Measurements from ENCODE around the gene GCFC2. TPM values are rescaled to one million over a fixed set of nuclear protein-coding genes. Genes with fewer than 3 reads are reported as not detected.

GCFC2 gene
- total and polyA plus RNA-seq, 12 donors = 12.4 to 52.9 (median 24.1) TPM

GRCh38 chr2:75656563-75656962 lies 54.2 kb downstream of the GCFC2 start:
- Histone ChIP-seq H3K36me3 (replicated peaks in 1 of 2) (peaks cover 0 to 50% of the 10 kb centered on the region in 2 donors), H3K27ac (no peak overlapping the region), H3K27me3 (no peaks in the 10 kb centered on the region), H3K4me3 (no peak overlapping the region), H3K9me3 (replicated peaks in 1 of 3) (peaks cover 0 to 4% (median 0%) of the 10 kb centered on the region in 3 donors), H3K4me1 (replicated peaks in 1 of 2) (no peaks in the 10 kb centered on the region)
- DNase-seq = no peak
- 46 to 65% (median 53%) methylated on average over 1 of the region's 1 CpG for WGBS, 4 donors
- intact Hi-C loops (cut with DNase I) = no loop called here
- TF ChIP-seq CTCF (IDR thresholded peaks at IDR 0.05) (no peak), POLR2A (IDR thresholded peaks at IDR 0.05) (no peak)

- H3K36me3 ChIP-seq (replicated peaks in 1 of 2) = peaks cover 0 to 57% of the 10 kb centered on the region in 2 donors
- H3K27me3 ChIP-seq = no peaks in the 10 kb centered on the region
- 84 to 92% (median 86%) methylated on average over 1 of the region's 1 CpG for WGBS, 4 donors
- no peak for DNase-seq
- TF ChIP-seq CTCF (IDR thresholded peaks at IDR 0.05) (no peak), POLR2A (IDR thresholded peaks at IDR 0.05) (no peak)
- H3K27ac ChIP-seq = no peak overlapping the region
- H3K4me1 ChIP-seq (replicated peaks in 1 of 2) = no peaks in the 10 kb centered on the region
- no peak overlapping the region for H3K4me3 ChIP-seq
- peaks cover 0 to 4% (median 0%) of the 10 kb centered on the region in 3 donors for H3K9me3 ChIP-seq (replicated peaks in 1 of 3)
- intact Hi-C loops (cut with DNase I) = no loop called here
These were observed 54.9 kb downstream of the GCFC2 start for GRCh38 chr2:75655861-75656260.

GRCh38 chr2:75654012-75654411 lies 56.7 kb downstream of the GCFC2 start:
- intact Hi-C loops (cut with DNase I) = no loop called here
- 97 to 98% (median 98%) methylated on average over 2 of the region's 2 CpGs for WGBS, 4 donors
- Histone ChIP-seq H3K27ac (no peak overlapping the region), H3K4me1 (replicated peaks in 1 of 2) (peaks cover 0 to 1% of the 10 kb centered on the region in 2 donors), H3K27me3 (no peaks in the 10 kb centered on the region), H3K4me3 (no peak overlapping the region), H3K36me3 (replicated peaks in 1 of 2) (peaks cover 0 to 71% of the 10 kb centered on the region in 2 donors), H3K9me3 (replicated peaks in 1 of 3) (peaks cover 0 to 2% (median 0%) of the 10 kb centered on the region in 3 donors)
- DNase-seq = no peak
- TF ChIP-seq CTCF (IDR thresholded peaks at IDR 0.05) (no peak), POLR2A (IDR thresholded peaks at IDR 0.05) (no peak)

- Histone ChIP-seq H3K9me3 (replicated peaks in 1 of 3) (no peaks in the 10 kb centered on the region), H3K27ac (no peak overlapping the region), H3K4me3 (peak overlapping the region in 1 of 4 donors; percentile 84), H3K27me3 (no peaks in the 10 kb centered on the region), H3K4me1 (replicated peaks in 1 of 2) (peaks cover 8 to 18% of the 10 kb centered on the region in 2 donors), H3K36me3 (replicated peaks in 1 of 2) (peaks cover 0 to 36% of the 10 kb centered on the region in 2 donors)
- DNase-seq = no peak
- intact Hi-C loops (cut with DNase I) = no loop called here
- 74 to 85% (median 77%) methylated on average over 3 of the region's 3 CpGs for WGBS, 4 donors
- TF ChIP-seq CTCF (IDR thresholded peaks at IDR 0.05) = peak in 1 of 6 experiments; percentile 11
- TF ChIP-seq POLR2A (IDR thresholded peaks at IDR 0.05) = no peak
These were observed 62.9 kb downstream of the GCFC2 start for GRCh38 chr2:75647771-75648170.
